NT2/D1 (cell line): ENCODE measurements around the gene AFF1.

ENCODE experiments used
- YY1 ChIP-seq: IDR thresholded peaks from 2 replicates; pipeline ENCODE4 v1.6.1; 2011; ENCODE audit not compliant: insufficient read length, insufficient read depth
- ZNF274 ChIP-seq: IDR thresholded peaks from 2 replicates; pipeline ENCODE4 v1.6.1; 2011; ENCODE audit warnings: mild to moderate bottlenecking, low read depth, low read length

- TF ChIP-seq YY1 (no peak), ZNF274 (no peak)
Measured at GRCh38 chr4:87073199-87074120, 138.6 kb downstream of the AFF1 start.
